ENCODE results near the gene DNM1.
"Not testable (repeated sequence)": the region's sequence is repeated elsewhere in the genome, so short reads cannot be mapped to it uniquely, and the experiment has no call there.

DNM1 gene

GRCh38 chr9:128253140-128253990 lies 50.2 kb downstream of the DNM1 start:
- no peak for DNase-seq

- no peak for DNase-seq
These were observed 50.8 kb downstream of the DNM1 start for GRCh38 chr9:128253991-128254346.

GRCh38 chr9:128254362-128254761 lies 51.2 kb downstream of the DNM1 start:
- no peak for DNase-seq

GRCh38 chr9:128254855-128255759 lies 51.9 kb downstream of the DNM1 start:
- peak; percentile 7 to 10 for DNase-seq

GRCh38 chr9:128257086-128257825 lies 54.1 kb downstream of the DNM1 start:
- no peak for DNase-seq

- DNase-seq = no peak
These were observed 54.7 kb downstream of the DNM1 start for GRCh38 chr9:128257907-128258306.

- DNase-seq = no peak
These were observed 55.1 kb downstream of the DNM1 start for GRCh38 chr9:128258326-128258725.

GRCh38 chr9:128259156-128259555 lies 56.0 kb downstream of the DNM1 start:
- no peak for DNase-seq

- no peak for DNase-seq
These were observed 57.2 kb downstream of the DNM1 start for GRCh38 chr9:128260340-128260739.

GRCh38 chr9:128262687-128263086 lies 59.5 kb downstream of the DNM1 start:
- no peak for DNase-seq

- no peak for DNase-seq
These were observed 62.2 kb downstream of the DNM1 start for GRCh38 chr9:128265348-128265847.

GRCh38 chr9:128266868-128267590 lies 63.9 kb downstream of the DNM1 start:
- no peak for DNase-seq

- no peak for DNase-seq
These were observed 67.9 kb downstream of the DNM1 start for GRCh38 chr9:128271112-128271511.

GRCh38 chr9:128271512-128271911 lies 68.3 kb downstream of the DNM1 start:
- DNase-seq = no peak

- DNase-seq = no peak
These were observed 71.1 kb downstream of the DNM1 start for GRCh38 chr9:128274245-128274644.

GRCh38 chr9:128275198-128276007 lies 72.2 kb downstream of the DNM1 start, which contains the start of gene GOLGA2:
Gene GOLGA2, minus strand, starts transcription at chr9:128276007. Its CDS starts 31 bp downstream, at chr9:128275976.
- DNase-seq = no peak

GRCh38 chr9:128276008-128276573 lies 72.9 kb downstream of the DNM1 start, which contains the start of gene SWI5:
Gene SWI5, plus strand, starts transcription at chr9:128276276.
- DNase-seq = peak; percentile 98

GRCh38 chr9:128276574-128277270 lies 73.5 kb downstream of the DNM1 start:
- DNase-seq = no peak

GRCh38 chr9:128279088-128280073 lies 76.2 kb downstream of the DNM1 start:
- DNase-seq = not testable (repeated sequence)

All from AML-193 (cell line).